ENCODE results near the gene CPNE2. TPM values are rescaled to one million over a fixed set of nuclear protein-coding genes. Genes with fewer than 3 reads are reported as not detected.

CPNE2 gene
- total and polyA plus RNA-seq, 10 of the 15 experiments (the other 5 are each of a cell fraction or from before 2014, with no cell fraction given), result 3.1 to 22.1 (median 9.9) TPM

- TF ChIP-seq, protein P1, sequence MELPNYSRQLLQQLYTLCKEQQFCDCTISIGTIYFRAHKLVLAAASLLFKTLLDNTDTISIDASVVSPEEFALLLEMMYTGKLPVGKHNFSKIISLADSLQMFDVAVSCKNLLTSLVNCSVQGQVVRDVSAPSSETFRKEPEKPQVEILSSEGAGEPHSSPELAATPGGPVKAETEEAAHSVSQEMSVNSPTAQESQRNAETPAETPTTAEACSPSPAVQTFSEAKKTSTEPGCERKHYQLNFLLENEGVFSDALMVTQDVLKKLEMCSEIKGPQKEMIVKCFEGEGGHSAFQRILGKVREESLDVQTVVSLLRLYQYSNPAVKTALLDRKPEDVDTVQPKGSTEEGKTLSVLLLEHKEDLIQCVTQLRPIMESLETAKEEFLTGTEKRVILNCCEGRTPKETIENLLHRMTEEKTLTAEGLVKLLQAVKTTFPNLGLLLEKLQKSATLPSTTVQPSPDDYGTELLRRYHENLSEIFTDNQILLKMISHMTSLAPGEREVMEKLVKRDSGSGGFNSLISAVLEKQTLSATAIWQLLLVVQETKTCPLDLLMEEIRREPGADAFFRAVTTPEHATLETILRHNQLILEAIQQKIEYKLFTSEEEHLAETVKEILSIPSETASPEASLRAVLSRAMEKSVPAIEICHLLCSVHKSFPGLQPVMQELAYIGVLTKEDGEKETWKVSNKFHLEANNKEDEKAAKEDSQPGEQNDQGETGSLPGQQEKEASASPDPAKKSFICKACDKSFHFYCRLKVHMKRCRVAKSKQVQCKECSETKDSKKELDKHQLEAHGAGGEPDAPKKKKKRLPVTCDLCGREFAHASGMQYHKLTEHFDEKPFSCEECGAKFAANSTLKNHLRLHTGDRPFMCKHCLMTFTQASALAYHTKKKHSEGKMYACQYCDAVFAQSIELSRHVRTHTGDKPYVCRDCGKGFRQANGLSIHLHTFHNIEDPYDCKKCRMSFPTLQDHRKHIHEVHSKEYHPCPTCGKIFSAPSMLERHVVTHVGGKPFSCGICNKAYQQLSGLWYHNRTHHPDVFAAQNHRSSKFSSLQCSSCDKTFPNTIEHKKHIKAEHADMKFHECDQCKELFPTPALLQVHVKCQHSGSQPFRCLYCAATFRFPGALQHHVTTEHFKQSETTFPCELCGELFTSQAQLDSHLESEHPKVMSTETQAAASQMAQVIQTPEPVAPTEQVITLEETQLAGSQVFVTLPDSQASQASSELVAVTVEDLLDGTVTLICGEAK (IDR thresholded peaks at IDR 0.05; ENCODE audit: borderline replicate concordance), result no peak
- TF ChIP-seq BRCA1 (IDR thresholded peaks at IDR 0.05; ENCODE audit: low read depth, low read length) (no peak), NBN (IDR thresholded peaks at IDR 0.05) (0 out of 2 replicates have a peak, but pooled peaks have one; percentile 41), YBX1 (IDR thresholded peaks at IDR 0.05) (no peak), SMAD1 (IDR thresholded peaks at IDR 0.05; ENCODE audit: low read depth, partially characterized antibody) (peak; percentile 65), NR2F1 (conservative IDR thresholded peaks at IDR 0.05) (peak; percentile 62), SMC3 (IDR thresholded peaks at IDR 0.05; ENCODE audit: borderline replicate concordance, low read length) (peak; percentile 81), POLR2AphosphoS2 (IDR thresholded peaks at IDR 0.05; ENCODE audit: low read depth, low read length) (peak; percentile 73), CEBPB (IDR thresholded peaks at IDR 0.05; ENCODE audit: borderline replicate concordance in 1 of 2, low read depth in 2 of 2, low read length in 2 of 2) (no peak), MEF2B (IDR thresholded peaks at IDR 0.05; ENCODE audit: partially characterized antibody, poor library complexity, severe bottlenecking) (no peak), SPI1 (IDR thresholded peaks at IDR 0.05; ENCODE audit: borderline replicate concordance, insufficient read depth, low read depth, low read length) (no peak), POU2F2 (IDR thresholded peaks at IDR 0.05; ENCODE audit: borderline replicate concordance, low read depth, low read length) (peak; percentile 59; the same call in 1 of the 3 replicates), LARP7 (IDR thresholded peaks at IDR 0.05) (peak; percentile 24; the same call in 1 of the 2 replicates), MAX (IDR thresholded peaks at IDR 0.05; ENCODE audit: low read depth, low read length) (no peak), IKZF2 (IDR thresholded peaks at IDR 0.05) (no peak), STAT1 (conservative IDR thresholded peaks at IDR 0.05) (no peak), ZNF274 (IDR thresholded peaks at IDR 0.05; ENCODE audit: insufficient read depth, insufficient read length) (no peak), FOXM1 (IDR thresholded peaks at IDR 0.05; ENCODE audit: low read depth, low read length) (0 out of 2 replicates have a peak, but pooled peaks have one; percentile 29), HDGF (IDR thresholded peaks at IDR 0.05) (no peak), BCL3 (IDR thresholded peaks at IDR 0.05; ENCODE audit: borderline replicate concordance, insufficient read depth, low read depth, low read length, poor library complexity, severe bottlenecking) (peak; percentile 10), ZNF622 (IDR thresholded peaks at IDR 0.05) (no peak), RBBP5 (conservative IDR thresholded peaks at IDR 0.05) (no peak), GABPA (IDR thresholded peaks at IDR 0.05; ENCODE audit: low read depth) (no peak), CHD1 (IDR thresholded peaks at IDR 0.05; ENCODE audit: low read depth, low read length) (no peak), RELA (IDR thresholded peaks at IDR 0.05; ENCODE audit: borderline replicate concordance, partially characterized antibody) (no peak), RB1 (IDR thresholded peaks at IDR 0.05; ENCODE audit: borderline replicate concordance) (no peak)
- TF ChIP-seq, protein P2, sequence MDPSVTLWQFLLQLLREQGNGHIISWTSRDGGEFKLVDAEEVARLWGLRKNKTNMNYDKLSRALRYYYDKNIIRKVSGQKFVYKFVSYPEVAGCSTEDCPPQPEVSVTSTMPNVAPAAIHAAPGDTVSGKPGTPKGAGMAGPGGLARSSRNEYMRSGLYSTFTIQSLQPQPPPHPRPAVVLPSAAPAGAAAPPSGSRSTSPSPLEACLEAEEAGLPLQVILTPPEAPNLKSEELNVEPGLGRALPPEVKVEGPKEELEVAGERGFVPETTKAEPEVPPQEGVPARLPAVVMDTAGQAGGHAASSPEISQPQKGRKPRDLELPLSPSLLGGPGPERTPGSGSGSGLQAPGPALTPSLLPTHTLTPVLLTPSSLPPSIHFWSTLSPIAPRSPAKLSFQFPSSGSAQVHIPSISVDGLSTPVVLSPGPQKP (IDR thresholded peaks at IDR 0.05; ENCODE audit: low read depth, low read length), result no peak
These were observed 8.1 kb upstream of the CPNE2 start (continued) for GRCh38 chr16:57084257-57084770.
